HG03571 (cell line): ENCODE data around the gene HDAC4.

Experiments
- ATAC-seq: cut with Tn5 transposase; IDR thresholded peaks from one replicate; pipeline ENCODE4 v1.9.1; 2021; ENCODE audit not compliant: unreplicated experiment

HDAC4 gene

DNA sequence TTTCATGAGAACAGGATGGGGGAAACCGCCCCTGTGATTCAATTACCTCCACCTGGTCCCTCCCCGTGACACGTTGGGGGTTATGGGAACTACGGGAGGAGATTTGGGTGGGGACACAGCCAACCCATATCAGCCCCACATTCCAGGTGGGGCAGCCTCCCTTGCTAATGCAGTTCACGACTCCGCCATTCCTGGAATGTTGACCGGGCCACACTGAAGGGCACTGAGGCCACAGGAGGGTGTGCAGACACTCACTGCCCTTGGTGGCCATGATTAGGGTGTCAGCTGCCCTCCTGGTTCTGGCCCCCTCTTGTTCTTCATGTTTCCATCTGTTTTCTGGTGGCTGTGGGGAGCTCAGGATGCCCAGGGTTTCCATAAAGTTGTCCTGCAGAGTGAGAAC lies 376.6 kb downstream of the HDAC4 start:
- ATAC-seq, result no peak

GRCh38 chr2:239022437-239023260 lies 378.2 kb downstream of the HDAC4 start:
- no peak for ATAC-seq

- ATAC-seq, result no peak
Measured at GRCh38 chr2:239021651-239022436, 379.0 kb downstream of the HDAC4 start.

DNA sequence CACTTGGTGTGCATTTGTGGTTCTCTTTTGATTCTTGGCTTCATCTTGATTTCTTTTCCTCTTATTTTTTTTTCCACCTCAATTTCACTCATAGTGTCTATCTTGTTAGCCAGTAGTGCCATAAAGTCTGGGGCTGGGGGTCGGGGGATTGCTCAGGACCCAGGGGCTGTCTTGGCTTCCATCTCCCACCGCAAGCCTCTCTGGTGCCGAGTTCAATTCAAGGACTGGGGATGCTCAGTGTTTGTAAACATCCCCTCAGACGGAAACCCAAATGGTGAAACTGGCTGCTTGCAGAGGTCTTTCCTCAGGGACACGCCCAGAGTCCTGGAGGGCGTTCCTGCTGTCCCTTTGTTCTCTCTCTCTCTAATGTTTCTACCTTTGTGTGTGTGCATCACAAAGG lies 379.6 kb downstream of the HDAC4 start:
- ATAC-seq, result no peak

DNA sequence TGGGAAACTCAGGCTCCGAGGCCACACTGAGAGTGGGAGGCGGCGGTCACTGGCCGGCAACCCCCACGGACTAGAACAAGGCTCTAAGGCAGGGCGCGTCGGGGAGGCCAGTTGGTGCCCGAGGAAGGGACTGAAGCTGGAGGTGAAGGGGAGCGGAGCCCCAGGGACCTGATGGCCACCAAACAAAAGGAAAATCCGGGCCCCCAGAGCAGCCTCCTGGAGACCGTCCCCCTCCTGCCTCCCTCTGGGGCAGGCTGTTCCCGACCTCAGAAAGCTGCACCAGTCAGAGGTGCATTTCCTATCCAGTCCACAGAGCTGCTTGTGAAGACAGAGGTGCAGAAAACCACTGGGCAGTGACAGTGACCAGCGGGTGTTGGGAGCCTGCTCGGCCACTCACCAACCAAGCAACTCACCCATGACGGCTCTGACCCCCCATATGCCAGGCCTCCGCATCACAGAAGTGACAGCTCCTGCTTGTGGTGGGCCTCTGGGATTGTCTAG lies 380.2 kb downstream of the HDAC4 start:
- no peak for ATAC-seq

- no peak for ATAC-seq
Measured at GRCh38 chr2:239019183-239019581, 381.6 kb downstream of the HDAC4 start.

GRCh38 chr2:239018271-239019182 lies 382.3 kb downstream of the HDAC4 start:
- ATAC-seq, result no peak

- no peak for ATAC-seq
Measured at GRCh38 chr2:239017491-239018098, 383.2 kb downstream of the HDAC4 start.

- no peak for ATAC-seq
Measured at GRCh38 chr2:239015901-239016675, 384.7 kb downstream of the HDAC4 start.

- ATAC-seq, result no peak
Measured at GRCh38 chr2:239015218-239015900, 385.5 kb downstream of the HDAC4 start.

DNA sequence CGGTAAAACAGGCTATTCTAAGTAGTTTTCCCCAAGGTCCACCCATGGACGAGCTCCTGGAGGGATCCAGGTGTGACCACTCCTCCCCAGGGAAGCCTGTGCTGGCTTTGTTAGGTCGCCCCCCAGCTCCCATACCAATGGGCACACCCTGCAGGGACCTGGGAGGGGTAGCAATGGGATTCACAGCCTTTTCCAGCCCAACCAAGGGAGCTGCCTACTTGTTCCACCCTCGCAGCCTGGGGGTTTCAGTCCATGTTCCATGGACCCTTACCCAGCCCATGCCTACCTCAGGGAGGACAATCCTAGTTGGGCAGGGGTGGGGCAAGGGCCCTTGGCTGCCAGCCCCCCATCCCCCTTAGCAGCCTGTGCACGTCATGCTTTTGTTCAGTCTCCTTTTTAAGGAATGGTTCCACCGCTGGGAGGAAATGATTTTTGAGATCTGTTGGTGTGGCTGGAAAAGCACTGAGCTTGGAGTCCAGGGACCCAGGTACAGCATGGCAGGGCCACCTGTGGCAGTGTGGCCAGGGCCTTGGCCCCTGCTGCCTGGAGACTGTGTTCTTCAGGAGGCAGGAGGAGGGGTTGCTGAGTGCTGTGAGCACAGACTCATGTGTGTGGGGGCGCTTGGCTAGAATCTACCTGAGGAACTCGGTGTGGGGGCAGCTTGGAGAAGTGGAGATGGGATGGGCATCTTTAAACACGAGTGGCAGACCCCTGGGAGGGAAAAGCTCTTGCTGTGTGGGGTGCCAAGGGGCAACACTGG lies 386.2 kb downstream of the HDAC4 start:
- ATAC-seq, result no peak

GRCh38 chr2:239013678-239013976 lies 387.2 kb downstream of the HDAC4 start:
- no peak for ATAC-seq

- no peak for ATAC-seq
Measured at GRCh38 chr2:239012936-239013677, 387.7 kb downstream of the HDAC4 start.

- ATAC-seq, result no peak
Measured at GRCh38 chr2:239012228-239012627, 388.6 kb downstream of the HDAC4 start.

DNA sequence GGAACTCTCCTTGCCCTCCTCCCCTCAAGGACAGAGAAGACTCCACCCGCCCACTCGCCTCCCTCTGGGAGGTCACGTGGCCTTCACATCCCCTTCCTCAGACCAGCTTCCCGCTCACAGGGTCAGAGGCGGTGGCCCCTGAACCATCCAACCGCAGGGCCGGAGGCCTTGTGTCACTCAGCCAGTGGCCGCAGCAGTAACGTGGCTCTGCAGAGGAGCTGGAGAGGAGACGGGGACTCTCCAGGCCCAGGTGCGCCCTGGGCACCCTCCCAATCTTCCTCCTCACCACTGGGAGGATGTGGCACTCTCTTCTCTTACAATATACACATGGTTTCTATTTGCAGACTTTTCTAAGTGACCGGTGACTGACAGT lies 391.2 kb downstream of the HDAC4 start:
- ATAC-seq, result no peak

- ATAC-seq, result no peak
Measured at GRCh38 chr2:239008677-239009588, 391.9 kb downstream of the HDAC4 start.

DNA sequence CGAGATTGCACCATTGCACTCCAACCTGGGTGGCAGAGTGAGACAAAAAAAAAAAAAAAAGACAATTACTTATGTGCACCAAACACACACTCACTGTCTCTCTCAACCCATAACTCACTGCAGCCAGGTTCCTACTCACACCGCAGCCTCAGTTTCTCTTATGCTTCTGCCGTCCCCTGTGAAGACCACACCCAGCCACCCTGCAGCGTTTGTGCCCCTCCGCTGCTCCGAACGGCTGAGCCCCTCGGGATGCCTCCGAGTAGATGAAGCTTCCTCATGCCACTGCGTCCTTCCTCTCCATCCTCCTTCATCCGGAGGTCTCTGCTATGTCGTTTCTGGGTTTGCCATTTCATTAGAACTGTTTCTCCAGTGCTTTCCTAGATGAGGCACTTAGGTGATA lies 392.8 kb downstream of the HDAC4 start:
- ATAC-seq, result no peak
